Psoas muscle (tissue), 8 donors: Measurements from ENCODE around the gene HGFAC. TPM values are rescaled to one million over a fixed set of nuclear protein-coding genes. Genes with fewer than 3 reads are reported as not detected.
A peak's percentile ranks its signal among the peaks of the same experiment; 100 is the strongest.

Experiments
- ATAC-seq, 4 donors: fragments of 200-7000 bp; cut with Tn5 transposase; one replicate each; pipeline ENCODE4 v1.9.1; 2020; ENCODE audit warnings: moderate library complexity in 3 of 4, mild to moderate bottlenecking in 2 of 4
- DNase-seq, 2 donors: peaks; one replicate each; pipeline ENCODE4 v3.0.0-alpha.2; 2020
- H3K27ac ChIP-seq: fragments of 200-600 bp; one replicate; pipeline ENCODE4 v1.8.0; 2022
- H3K27me3 ChIP-seq, 3 donors: fragments of 200-600 bp in 1 of 3; one replicate each; pipeline versions ENCODE4 v1.6.1 to v1.8.0; 2013 to 2022; ENCODE audit warnings: low read length in 2 of 3, mild to moderate bottlenecking in 2 of 3, moderate library complexity in 1 of 3; ENCODE audit not compliant: insufficient read depth in 3 of 3
- H3K36me3 ChIP-seq, 2 donors: fragments of 200-600 bp in 1 of 2; one replicate each; pipeline versions ENCODE4 v1.6.1 to v1.8.0; 2013 to 2022; ENCODE audit warnings: low read depth in 1 of 2, mild to moderate bottlenecking in 1 of 2, moderate library complexity in 1 of 2; ENCODE audit not compliant: insufficient read depth in 1 of 2
- H3K4me1 ChIP-seq: fragments of 200-600 bp; one replicate; pipeline ENCODE4 v1.8.0; 2022
- H3K4me3 ChIP-seq: fragments of 200-600 bp; one replicate; pipeline ENCODE4 v1.8.0; 2022; ENCODE audit warnings: mild to moderate bottlenecking
- H3K9me3 ChIP-seq: fragments of 200-600 bp; one replicate; pipeline ENCODE4 v1.8.0; 2022
- WGBS, 3 donors: extraction: QIAGEN DNeasy Blood & Tissue Kit; methylation state at CpG; one replicate each; pipeline versions ENCODE4 v1.1.6 to v1.1.7; 2013; 5-methylcytosine and 5-hydroxymethylcytosine counted together
- intact Hi-C, 2 donors: fragments of 100-400 bp; cut with DNase I; formaldehyde crosslinking; loops; one replicate each; pipeline versions ENCODE4 v1.11.0 to v1.14.2; 2022
- polyA plus RNA-seq, 3 donors: library from polyadenylated mRNA; stranded (reverse); fragments of 200-250 nt; gene quantifications; one replicate each; pipeline ENCODE4 v1.2.3, GENCODE V29; 2013
- total RNA-seq, 4 donors: library from RNA; stranded (reverse); fragmentation: NEBNext Ultra II Directional in 2 of 4; extraction: Animal tissue kit (Norgen Biotek cat#: 25700) in 2 of 4; gene quantifications; one replicate each; pipeline versions ENCODE4 v1.2.1 to v1.2.4, GENCODE V29; 2021 to 2023
- TF ChIP-seq, protein P1 (sequence below): fragments of 200-600 bp; IDR thresholded peaks from one replicate; pipeline ENCODE4 v1.8.0; 2022; ENCODE audit warnings: antibody characterized with exemption
- donor health status: healthy with polysubstance abuse.
- donor health status: DM: no; HTN: no; CAD: no; lungs with moderate emphysema.
- donor health status: Bipolar disorder and iron deficiency.
- donor health status: healthy.
- donor health status: DM: yes; HTN: yes; CAD: no.
- donor health status: DM: no; HTN: no; CAD: no.
- donor health status: DM: no; HTN: no; CAD: no.
- donor health status: DM: yes; HTN: yes; CAD: no.

HGFAC gene
- total and polyA plus RNA-seq, 7 donors: 0.09 to 1.2 (median 0.39) TPM; not detected in 1

DNA sequence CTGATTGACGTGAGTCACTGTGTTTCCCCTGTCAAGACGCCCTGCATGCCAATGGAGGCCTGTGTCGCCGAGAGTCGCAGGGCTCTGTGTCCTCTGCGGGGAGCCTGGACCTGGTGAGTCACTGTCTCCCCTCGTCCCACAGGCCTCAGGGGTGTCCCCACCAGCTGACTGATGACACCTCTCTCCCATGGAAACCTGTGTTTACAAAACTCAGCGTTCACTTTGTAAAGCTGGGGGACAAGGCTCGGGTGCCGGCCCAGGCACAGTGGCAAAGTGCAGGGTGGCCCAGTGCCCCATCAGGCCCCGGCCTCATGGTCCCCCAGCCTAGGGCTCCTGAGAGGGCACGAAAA is 21.2 kb upstream of the HGFAC start:
- H3K27me3 ChIP-seq: no peaks in the 10 kb centered on the region
- H3K4me1 ChIP-seq: no peaks in the 10 kb centered on the region
- intact Hi-C loops: no loop called here
- peaks cover 0 to 69% of the 10 kb centered on the region in 2 donors for H3K36me3 ChIP-seq
- H3K9me3 ChIP-seq: no peaks in the 10 kb centered on the region
- ATAC-seq: no peak
- 87 to 97% (median 91%) methylated on average over 12 of the region's 12 CpGs for WGBS, 3 donors
- no peak overlapping the region for H3K4me3 ChIP-seq
- no peak overlapping the region for H3K27ac ChIP-seq
- peak; percentile 4 to 35 for DNase-seq
- TF ChIP-seq, protein P1, sequence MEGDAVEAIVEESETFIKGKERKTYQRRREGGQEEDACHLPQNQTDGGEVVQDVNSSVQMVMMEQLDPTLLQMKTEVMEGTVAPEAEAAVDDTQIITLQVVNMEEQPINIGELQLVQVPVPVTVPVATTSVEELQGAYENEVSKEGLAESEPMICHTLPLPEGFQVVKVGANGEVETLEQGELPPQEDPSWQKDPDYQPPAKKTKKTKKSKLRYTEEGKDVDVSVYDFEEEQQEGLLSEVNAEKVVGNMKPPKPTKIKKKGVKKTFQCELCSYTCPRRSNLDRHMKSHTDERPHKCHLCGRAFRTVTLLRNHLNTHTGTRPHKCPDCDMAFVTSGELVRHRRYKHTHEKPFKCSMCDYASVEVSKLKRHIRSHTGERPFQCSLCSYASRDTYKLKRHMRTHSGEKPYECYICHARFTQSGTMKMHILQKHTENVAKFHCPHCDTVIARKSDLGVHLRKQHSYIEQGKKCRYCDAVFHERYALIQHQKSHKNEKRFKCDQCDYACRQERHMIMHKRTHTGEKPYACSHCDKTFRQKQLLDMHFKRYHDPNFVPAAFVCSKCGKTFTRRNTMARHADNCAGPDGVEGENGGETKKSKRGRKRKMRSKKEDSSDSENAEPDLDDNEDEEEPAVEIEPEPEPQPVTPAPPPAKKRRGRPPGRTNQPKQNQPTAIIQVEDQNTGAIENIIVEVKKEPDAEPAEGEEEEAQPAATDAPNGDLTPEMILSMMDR: no peak

DNA sequence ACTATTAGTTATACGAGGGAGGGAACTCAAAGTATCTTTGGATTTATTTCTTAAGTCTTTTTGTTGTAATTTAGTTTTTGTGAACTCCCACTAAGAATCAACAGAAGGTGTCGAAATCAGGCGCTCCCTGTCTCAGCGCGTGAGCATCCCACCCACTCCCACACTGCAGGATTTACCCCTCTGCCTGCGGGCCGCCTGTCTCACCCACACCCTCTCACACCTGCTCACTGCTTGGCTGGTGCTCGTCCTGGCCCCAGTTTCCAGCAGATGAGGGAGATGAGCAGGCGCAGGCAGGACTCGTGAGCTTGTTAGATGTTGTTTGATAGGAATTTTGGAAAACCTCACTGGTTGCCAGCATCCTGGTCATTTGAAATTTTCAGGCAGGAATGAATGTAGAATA is 20.8 kb upstream of the HGFAC start:
- 88 to 92% (median 89%) methylated on average over 10 of the region's 10 CpGs for whole genome bisulfite sequencing, 3 donors
- intact Hi-C loops: no loop called here
- no peaks in the 10 kb centered on the region for H3K27me3 ChIP-seq
- H3K27ac ChIP-seq: no peak overlapping the region
- no peak for ATAC-seq
- TF ChIP-seq, protein P1: no peak
- H3K4me1 ChIP-seq: no peaks in the 10 kb centered on the region
- peaks cover 0 to 65% of the 10 kb centered on the region in 2 donors for H3K36me3 ChIP-seq
- DNase-seq: peak; percentile 9 to 30
- H3K9me3 ChIP-seq: no peaks in the 10 kb centered on the region
- no peak overlapping the region for H3K4me3 ChIP-seq

DNA sequence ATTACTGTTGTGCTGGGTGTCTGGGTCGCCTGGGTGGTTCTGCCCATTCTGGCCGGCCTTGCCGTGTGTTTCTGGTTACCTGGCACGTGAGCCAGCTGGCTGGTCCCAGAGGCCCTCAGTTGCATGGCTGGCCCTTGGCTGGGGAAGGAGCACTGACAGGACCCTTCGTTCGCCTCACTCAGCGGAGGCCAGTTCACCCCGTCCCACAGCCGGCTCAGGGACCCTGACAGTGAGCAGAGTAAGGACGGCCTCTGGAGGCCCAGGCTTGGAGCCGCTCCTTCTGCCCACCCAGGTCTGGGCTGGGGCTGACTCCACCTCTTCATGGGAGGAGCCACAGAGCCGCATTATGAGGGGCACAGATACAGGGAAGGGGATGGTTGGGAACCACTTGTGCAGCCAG is 20.3 kb upstream of the HGFAC start:
- ATAC-seq: no peak
- Histone ChIP-seq H3K4me1 (no peaks in the 10 kb centered on the region), H3K9me3 (no peaks in the 10 kb centered on the region), H3K27me3 (no peaks in the 10 kb centered on the region), H3K27ac (no peak overlapping the region), H3K4me3 (no peak overlapping the region), H3K36me3 (peaks cover 0 to 61% of the 10 kb centered on the region in 2 donors)
- WGBS, 3 donors: 73 to 79% (median 78%) methylated on average over 12 of the region's 12 CpGs
- TF ChIP-seq, protein P1: no peak
- peak; percentile 10 to 16 for DNase-seq
- intact Hi-C loops: no loop called here

DNA sequence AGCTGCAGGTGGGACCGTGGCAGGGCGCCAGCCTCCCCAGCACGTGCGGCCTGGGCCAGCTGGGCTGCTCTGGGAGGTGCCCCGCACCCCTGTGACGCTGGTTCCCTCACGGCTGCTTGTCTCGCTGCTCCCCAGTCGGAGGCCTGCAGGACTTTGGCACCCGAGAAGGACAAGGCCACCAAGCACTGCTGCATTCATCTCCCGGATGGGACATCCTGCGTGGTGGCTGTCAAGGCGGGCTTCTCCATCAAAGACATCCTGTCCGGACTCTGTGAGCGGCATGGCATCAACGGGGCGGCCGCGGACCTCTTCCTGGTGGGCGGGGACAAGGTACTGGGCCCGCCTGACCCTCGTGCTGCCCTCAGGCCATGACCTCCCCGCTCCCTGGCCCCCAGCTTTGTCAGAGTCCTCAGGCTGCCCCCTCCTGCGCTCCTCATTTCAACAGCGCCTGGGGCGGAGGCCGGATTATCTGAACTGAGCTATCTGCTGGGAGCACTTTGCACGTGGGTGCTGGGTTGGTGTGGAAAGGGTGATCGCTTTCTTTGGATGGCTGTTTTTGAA is 19.4 kb upstream of the HGFAC start:
- no peaks in the 10 kb centered on the region for H3K27me3 ChIP-seq
- ATAC-seq: no peak
- peaks cover 0 to 60% of the 10 kb centered on the region in 2 donors for H3K36me3 ChIP-seq
- intact Hi-C loops: no loop called here
- H3K4me1 ChIP-seq: no peaks in the 10 kb centered on the region
- TF ChIP-seq, protein P1: no peak
- H3K27ac ChIP-seq: no peak overlapping the region
- no peak overlapping the region for H3K4me3 ChIP-seq
- 84 to 92% (median 88%) methylated on average over 26 to 29 of the region's 29 CpGs for WGBS, 3 donors
- H3K9me3 ChIP-seq: no peaks in the 10 kb centered on the region
- DNase-seq: peak; percentile 8 to 43

DNA sequence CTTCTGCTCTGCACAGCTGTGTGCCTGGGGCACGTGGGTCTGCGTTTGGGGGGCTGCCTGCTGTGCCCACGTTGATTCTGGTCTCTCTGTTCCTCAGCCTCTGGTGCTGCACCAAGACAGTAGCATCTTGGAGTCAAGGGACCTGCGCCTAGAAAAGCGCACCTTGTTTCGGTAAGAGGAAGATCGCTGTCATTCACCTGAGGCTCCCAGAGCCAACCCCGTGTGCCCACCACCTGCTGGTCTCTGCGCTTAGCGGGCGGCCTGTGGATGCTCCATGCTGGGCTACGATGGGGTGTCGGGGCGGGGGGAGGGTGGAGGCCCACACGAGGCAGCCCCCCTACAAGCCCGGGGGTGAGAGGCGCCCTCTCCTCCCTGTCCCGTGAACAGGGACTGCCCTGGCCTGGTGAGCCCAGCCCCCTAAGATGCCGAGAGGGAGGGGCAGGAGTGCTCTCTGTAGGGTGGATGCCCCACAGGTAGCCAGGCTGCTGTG is 18.9 kb upstream of the HGFAC start:
- ATAC-seq: no peak
- Histone ChIP-seq H3K27me3 (no peaks in the 10 kb centered on the region), H3K4me3 (no peak overlapping the region), H3K9me3 (no peaks in the 10 kb centered on the region), H3K36me3 (peaks cover 0 to 59% of the 10 kb centered on the region in 2 donors), H3K4me1 (no peaks in the 10 kb centered on the region), H3K27ac (no peak overlapping the region)
- peak; percentile 3 to 44 for DNase-seq
- WGBS, 3 donors: 91 to 94% (median 93%) methylated on average over 18 to 19 of the region's 19 CpGs
- intact Hi-C loops: no loop called here
- TF ChIP-seq, protein P1: no peak
